K562 (cell line): ENCODE data around the gene IL4I1. TPM values are rescaled to one million over a fixed set of nuclear protein-coding genes. Genes with fewer than 3 reads are reported as not detected.

ENCODE experiments used
- CREB5 ChIP-seq: fragments of 250-450 bp; sonication (Bioruptor Pico); IDR thresholded peaks from 2 replicates; pipeline ENCODE4 v1.5.0; 2020; ENCODE audit warnings: mild to moderate bottlenecking
- ETS2 ChIP-seq: IDR thresholded peaks from 2 replicates; pipeline ENCODE4 v1.6.1; 2016; ENCODE audit warnings: borderline replicate concordance, missing genetic modification characterization, mild to moderate bottlenecking, moderate library complexity, missing compliant biosample characterization; ENCODE audit not compliant: poor library complexity, severe bottlenecking
- GATAD2B ChIP-seq: fragments of 450-650 bp; IDR thresholded peaks from 2 replicates; pipeline ENCODE4 v1.6.1; 2017; ENCODE audit warnings: mild to moderate bottlenecking, borderline replicate concordance
- GTF2A2 ChIP-seq: IDR thresholded peaks from 2 replicates; pipeline ENCODE4 v1.6.1; 2016; ENCODE audit warnings: mild to moderate bottlenecking, missing genetic modification characterization, missing compliant biosample characterization
- HDAC3 ChIP-seq: fragments of 450-650 bp; IDR thresholded peaks from 2 replicates; pipeline ENCODE4 v1.6.1; 2018; ENCODE audit warnings: borderline replicate concordance, mild to moderate bottlenecking, moderate library complexity; ENCODE audit not compliant: partially characterized antibody
- MYC ChIP-seq, 2 experiments: fragments of 250-450 bp in 1 of 2; sonication (Bioruptor Pico) in 1 of 2; IDR thresholded peaks; 2 replicates each; pipeline versions ENCODE4 v1.5.1 to v1.6.1; 2012 to 2021; ENCODE audit warnings: low read depth in 2 of 2, borderline replicate concordance in 1 of 2, improper control_type of control experiment in 1 of 2, low read length in 1 of 2, mild to moderate bottlenecking in 1 of 2, moderate library complexity in 1 of 2
- NCOA2 ChIP-seq, 2 experiments: fragments of 450-650 bp; IDR thresholded peaks; 2 replicates each; pipeline ENCODE4 v1.6.1; 2018; ENCODE audit warnings: mild to moderate bottlenecking in 2 of 2, moderate library complexity in 1 of 2; ENCODE audit not compliant: partially characterized antibody in 2 of 2
- NR1H2 ChIP-seq: sonication (generic); formaldehyde crosslinking; IDR thresholded peaks from 2 replicates; pipeline ENCODE4 v1.4.0; 2020; ENCODE audit warnings: mild to moderate bottlenecking, missing genetic modification reagents
- PHF8 ChIP-seq: fragments of 200-600 bp; sonication (generic); IDR thresholded peaks from 2 replicates; pipeline ENCODE4 v1.6.1; 2012; ENCODE audit warnings: mixed run types, mild to moderate bottlenecking, inconsistent platforms, low read length, moderate library complexity, borderline replicate concordance
- POLR3A ChIP-seq: IDR thresholded peaks from 2 replicates; pipeline ENCODE4 v1.6.1; 2011; ENCODE audit warnings: borderline replicate concordance, mild to moderate bottlenecking, moderate library complexity; ENCODE audit not compliant: insufficient read length, insufficient read depth; ENCODE audit errors: extremely low read depth
- POLR3G ChIP-seq: IDR thresholded peaks from 2 replicates; pipeline ENCODE4 v1.6.1; 2011; ENCODE audit not compliant: insufficient read length, insufficient replicate concordance; ENCODE audit errors: extremely low read depth
- PTTG1 ChIP-seq: fragments of 450-650 bp; IDR thresholded peaks from 2 replicates; pipeline ENCODE4 v1.6.1; 2016; ENCODE audit warnings: low read depth, mild to moderate bottlenecking, missing genetic modification characterization, missing compliant biosample characterization
- RBM22 ChIP-seq: fragments of 200-400 bp; formaldehyde crosslinking; IDR thresholded peaks from 2 replicates; pipeline ENCODE4 v1.6.1; 2018; ENCODE audit warnings: low read length, low read depth; ENCODE audit not compliant: poor library complexity, severe bottlenecking
- RBM39 ChIP-seq: fragments of 200-400 bp; formaldehyde crosslinking; optimal IDR thresholded peaks from 2 replicates; pipeline ENCODE3; 2018; ENCODE audit warnings: low read depth, low read length
- SP2 ChIP-seq: IDR thresholded peaks from 2 replicates; pipeline ENCODE4 v1.6.1; 2011; ENCODE audit warnings: mild to moderate bottlenecking, low read depth, low read length, moderate library complexity; ENCODE audit not compliant: poor library complexity, severe bottlenecking; ENCODE audit errors: extremely low read depth
- STAT5B ChIP-seq: fragments of 250-450 bp; sonication (Bioruptor Pico); IDR thresholded peaks from 2 replicates; pipeline ENCODE4 v1.8.0; 2021; ENCODE audit warnings: mild to moderate bottlenecking, inconsistent platforms
- TAF9B ChIP-seq: fragments of 450-650 bp; IDR thresholded peaks from 2 replicates; pipeline ENCODE4 v1.6.1; 2018; ENCODE audit warnings: mild to moderate bottlenecking; ENCODE audit not compliant: partially characterized antibody
- ZBTB17 ChIP-seq: fragments of 450-650 bp; formaldehyde crosslinking; IDR thresholded peaks from 2 replicates; pipeline ENCODE4 v1.4.0; 2020; ENCODE audit warnings: mild to moderate bottlenecking
- ZNF696 ChIP-seq: fragments of 250-450 bp; sonication (Bioruptor Pico); conservative IDR thresholded peaks from 2 replicates; pipeline ENCODE4 v1.4.0; 2020; ENCODE audit warnings: mild to moderate bottlenecking, moderate library complexity
- ZNF77 ChIP-seq: fragments of 250-450 bp; sonication (Bioruptor Pico); IDR thresholded peaks from 2 replicates; pipeline ENCODE4 v1.5.0; 2020
- polyA plus RNA-seq, 8 experiments: library from polyadenylated mRNA; depleted of rRNA in 4 of 8; stranded (reverse) in 5 of 8; unstranded in 3 of 8; fragments of >200 nt; fragmentation: Nextera tagmentation in 2 of 8; fragmentation: Illumina TruSeq in 1 of 8; extraction: Ambion mirVana in 2 of 8; extraction: Trizol in 1 of 8; gene quantifications; 2 replicates each; pipeline versions ENCODE4 v1.2.1 to v1.2.3, GENCODE V29; 2011 to 2014; ENCODE audit warnings: inconsistent platforms in 1 of 8, missing spikeins in 1 of 8
- total RNA-seq, 7 experiments: library from RNA; depleted of rRNA in 6 of 7; stranded (reverse); fragments of >200 nt in 6 of 7; fragmentation: Illumina TruSeq in 2 of 7; extraction: Trizol in 2 of 7; gene quantifications; 2 replicates each; pipeline versions ENCODE4 v1.2.1 to v1.2.3, GENCODE V29; 2011 to 2021; ENCODE audit warnings: low replicate concordance in 1 of 7
- TF ChIP-seq, protein P1 (sequence below), 2 experiments: fragments of 450-650 bp in 1 of 2; sonication (generic) in 1 of 2; formaldehyde crosslinking in 1 of 2; IDR thresholded peaks in 1 of 2; conservative IDR thresholded peaks in 1 of 2; 2 replicates each; pipeline versions ENCODE4 v1.6.1 to v1.8.1; 2016 to 2023; ENCODE audit warnings: mild to moderate bottlenecking in 2 of 2, moderate library complexity in 2 of 2, inconsistent platforms in 1 of 2, missing genetic modification reagents in 1 of 2
- TF ChIP-seq, protein P2 (sequence below): fragments of 450-650 bp; IDR thresholded peaks from 2 replicates; pipeline ENCODE4 v1.6.1; 2016; ENCODE audit warnings: missing biosample characterization, missing genetic modification characterization
- TF ChIP-seq, protein P3 (sequence below): fragments of 450-650 bp; IDR thresholded peaks from 2 replicates; pipeline ENCODE4 v1.6.1; 2016; ENCODE audit warnings: antibody characterized with exemption

Gene IL4I1
- total and polyA plus RNA-seq, 9 of the 15 experiments (the other 6 are each of a cell fraction or from before 2014, with no cell fraction given) = 0.06 to 0.95 (median 0.43) TPM; not detected in 2

- no peak for TF ChIP-seq NR1H2 (CRISPR knock-in tag)
- TF ChIP-seq GTF2A2 = peak; percentile 91
- no peak for TF ChIP-seq PTTG1 (tag)
- peak; percentile 74; the same call in 1 of the 2 replicates for TF ChIP-seq MYC (IDR thresholded peaks at IDR 0.05; ENCODE audit: low read depth, low read length)
- peak; percentile 74; the same call in 1 of the 2 replicates for TF ChIP-seq MYC (CRISPR knock-in tag; IDR thresholded peaks at IDR 0.05; ENCODE audit: borderline replicate concordance, low read depth)
- no peak for TF ChIP-seq NCOA2 (IDR thresholded peaks at IDR 0.05; ENCODE audit: partially characterized antibody in 2 of 2)
- no peak for TF ChIP-seq ZNF696 (CRISPR knock-in tag)
- TF ChIP-seq POLR3A = no peak
- TF ChIP-seq, protein P1, sequence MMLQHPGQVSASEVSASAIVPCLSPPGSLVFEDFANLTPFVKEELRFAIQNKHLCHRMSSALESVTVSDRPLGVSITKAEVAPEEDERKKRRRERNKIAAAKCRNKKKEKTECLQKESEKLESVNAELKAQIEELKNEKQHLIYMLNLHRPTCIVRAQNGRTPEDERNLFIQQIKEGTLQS (IDR thresholded peaks at IDR 0.05) = no peak
- TF ChIP-seq, protein P1 (CRISPR knock-in tag; conservative IDR thresholded peaks at IDR 0.05) = 0 out of 2 replicates have a peak, but pooled peaks have one; percentile 68
- TF ChIP-seq TAF9B = peak; percentile 84
- TF ChIP-seq STAT5B (CRISPR knock-in tag) = no peak
- TF ChIP-seq ZNF77 (CRISPR knock-in tag) = no peak
- TF ChIP-seq, protein P2, sequence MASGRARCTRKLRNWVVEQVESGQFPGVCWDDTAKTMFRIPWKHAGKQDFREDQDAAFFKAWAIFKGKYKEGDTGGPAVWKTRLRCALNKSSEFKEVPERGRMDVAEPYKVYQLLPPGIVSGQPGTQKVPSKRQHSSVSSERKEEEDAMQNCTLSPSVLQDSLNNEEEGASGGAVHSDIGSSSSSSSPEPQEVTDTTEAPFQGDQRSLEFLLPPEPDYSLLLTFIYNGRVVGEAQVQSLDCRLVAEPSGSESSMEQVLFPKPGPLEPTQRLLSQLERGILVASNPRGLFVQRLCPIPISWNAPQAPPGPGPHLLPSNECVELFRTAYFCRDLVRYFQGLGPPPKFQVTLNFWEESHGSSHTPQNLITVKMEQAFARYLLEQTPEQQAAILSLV (tag) = no peak
- no peak for TF ChIP-seq GATAD2B
- TF ChIP-seq RBM39 = no peak
- TF ChIP-seq RBM22 = peak; percentile 100
- TF ChIP-seq, protein P3, sequence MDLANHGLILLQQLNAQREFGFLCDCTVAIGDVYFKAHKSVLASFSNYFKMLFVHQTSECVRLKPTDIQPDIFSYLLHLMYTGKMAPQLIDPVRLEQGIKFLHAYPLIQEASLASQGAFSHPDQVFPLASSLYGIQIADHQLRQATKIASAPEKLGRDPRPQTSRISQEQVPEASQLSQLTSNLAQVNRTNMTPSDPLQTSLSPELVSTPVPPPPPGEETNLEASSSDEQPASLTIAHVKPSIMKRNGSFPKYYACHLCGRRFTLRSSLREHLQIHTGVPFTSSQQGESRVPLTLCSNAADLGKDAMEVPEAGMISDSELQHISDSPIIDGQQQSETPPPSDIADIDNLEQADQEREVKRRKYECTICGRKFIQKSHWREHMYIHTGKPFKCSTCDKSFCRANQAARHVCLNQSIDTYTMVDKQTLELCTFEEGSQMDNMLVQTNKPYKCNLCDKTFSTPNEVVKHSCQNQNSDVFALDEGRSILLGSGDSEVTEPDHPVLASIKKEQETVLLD = peak; percentile 100
- peak; percentile 87; the same call in 1 of the 2 replicates for TF ChIP-seq PHF8
- TF ChIP-seq ZBTB17 = peak; percentile 57; the same call in 1 of the 2 replicates
- no peak for TF ChIP-seq SP2
- no peak for TF ChIP-seq POLR3G
- TF ChIP-seq HDAC3 = no peak
- TF ChIP-seq ETS2 (tag) = no peak
- no peak for TF ChIP-seq CREB5 (CRISPR knock-in tag)
These were observed 32.5 kb upstream of the IL4I1 start, which contains the start of the genes ATF5 and NUP62 (continued) for GRCh38 chr19:49929121-49929610.
